ENCODE results near the gene GDF10. TPM values are rescaled to one million over a fixed set of nuclear protein-coding genes. Genes with fewer than 3 reads are reported as not detected.

The GDF10 gene
- total RNA-seq, 1 donor, result not detected

- TF ChIP-seq, protein P1, sequence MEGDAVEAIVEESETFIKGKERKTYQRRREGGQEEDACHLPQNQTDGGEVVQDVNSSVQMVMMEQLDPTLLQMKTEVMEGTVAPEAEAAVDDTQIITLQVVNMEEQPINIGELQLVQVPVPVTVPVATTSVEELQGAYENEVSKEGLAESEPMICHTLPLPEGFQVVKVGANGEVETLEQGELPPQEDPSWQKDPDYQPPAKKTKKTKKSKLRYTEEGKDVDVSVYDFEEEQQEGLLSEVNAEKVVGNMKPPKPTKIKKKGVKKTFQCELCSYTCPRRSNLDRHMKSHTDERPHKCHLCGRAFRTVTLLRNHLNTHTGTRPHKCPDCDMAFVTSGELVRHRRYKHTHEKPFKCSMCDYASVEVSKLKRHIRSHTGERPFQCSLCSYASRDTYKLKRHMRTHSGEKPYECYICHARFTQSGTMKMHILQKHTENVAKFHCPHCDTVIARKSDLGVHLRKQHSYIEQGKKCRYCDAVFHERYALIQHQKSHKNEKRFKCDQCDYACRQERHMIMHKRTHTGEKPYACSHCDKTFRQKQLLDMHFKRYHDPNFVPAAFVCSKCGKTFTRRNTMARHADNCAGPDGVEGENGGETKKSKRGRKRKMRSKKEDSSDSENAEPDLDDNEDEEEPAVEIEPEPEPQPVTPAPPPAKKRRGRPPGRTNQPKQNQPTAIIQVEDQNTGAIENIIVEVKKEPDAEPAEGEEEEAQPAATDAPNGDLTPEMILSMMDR (IDR thresholded peaks at IDR 0.05; ENCODE audit: insufficient read depth, low read depth, low read length), result no peak
- DNase-seq (ENCODE audit: low read depth), result no peak
- no peak overlapping the region for H3K4me3 ChIP-seq (ENCODE audit: low read depth, low read length)
These were observed 23.1 kb downstream of the GDF10 start for GRCh38 chr10:47323087-47323486.

DNA sequence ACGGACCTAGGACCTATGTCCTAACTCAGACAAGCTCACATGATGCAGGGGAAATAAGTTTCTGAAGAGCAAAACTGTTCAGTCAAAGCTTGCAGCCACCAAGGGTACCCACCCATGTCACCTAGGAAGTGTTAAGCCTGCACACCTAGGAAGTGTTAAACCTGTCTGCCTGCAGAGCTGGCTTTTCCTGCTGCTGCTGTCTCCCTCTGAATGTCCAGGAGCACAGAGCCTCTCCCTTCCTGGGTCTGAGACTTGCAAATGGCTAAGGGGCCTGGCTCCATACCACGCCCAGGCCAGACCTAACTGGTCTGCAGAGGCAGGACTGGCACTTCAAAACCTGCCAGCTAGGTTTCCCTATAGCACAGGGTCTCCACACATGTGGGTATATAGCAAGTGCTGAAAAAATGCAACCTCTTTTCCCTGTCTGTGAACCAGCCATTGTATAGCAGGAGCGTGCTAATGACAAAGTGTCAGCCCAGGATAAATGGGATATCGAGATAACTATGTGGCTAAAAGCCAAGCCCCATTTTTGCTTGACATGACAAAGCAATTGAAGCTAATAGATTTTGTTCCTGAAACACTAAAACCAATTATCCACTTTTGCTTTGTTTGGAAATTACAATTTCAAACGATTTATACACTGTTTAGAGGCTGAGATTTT is 23.8 kb downstream of the GDF10 start:
- no peak overlapping the region for H3K4me3 ChIP-seq (ENCODE audit: low read depth, low read length)
- TF ChIP-seq, protein P1 (IDR thresholded peaks at IDR 0.05; ENCODE audit: insufficient read depth, low read depth, low read length), result no peak
- DNase-seq (ENCODE audit: low read depth), result no peak

DNA sequence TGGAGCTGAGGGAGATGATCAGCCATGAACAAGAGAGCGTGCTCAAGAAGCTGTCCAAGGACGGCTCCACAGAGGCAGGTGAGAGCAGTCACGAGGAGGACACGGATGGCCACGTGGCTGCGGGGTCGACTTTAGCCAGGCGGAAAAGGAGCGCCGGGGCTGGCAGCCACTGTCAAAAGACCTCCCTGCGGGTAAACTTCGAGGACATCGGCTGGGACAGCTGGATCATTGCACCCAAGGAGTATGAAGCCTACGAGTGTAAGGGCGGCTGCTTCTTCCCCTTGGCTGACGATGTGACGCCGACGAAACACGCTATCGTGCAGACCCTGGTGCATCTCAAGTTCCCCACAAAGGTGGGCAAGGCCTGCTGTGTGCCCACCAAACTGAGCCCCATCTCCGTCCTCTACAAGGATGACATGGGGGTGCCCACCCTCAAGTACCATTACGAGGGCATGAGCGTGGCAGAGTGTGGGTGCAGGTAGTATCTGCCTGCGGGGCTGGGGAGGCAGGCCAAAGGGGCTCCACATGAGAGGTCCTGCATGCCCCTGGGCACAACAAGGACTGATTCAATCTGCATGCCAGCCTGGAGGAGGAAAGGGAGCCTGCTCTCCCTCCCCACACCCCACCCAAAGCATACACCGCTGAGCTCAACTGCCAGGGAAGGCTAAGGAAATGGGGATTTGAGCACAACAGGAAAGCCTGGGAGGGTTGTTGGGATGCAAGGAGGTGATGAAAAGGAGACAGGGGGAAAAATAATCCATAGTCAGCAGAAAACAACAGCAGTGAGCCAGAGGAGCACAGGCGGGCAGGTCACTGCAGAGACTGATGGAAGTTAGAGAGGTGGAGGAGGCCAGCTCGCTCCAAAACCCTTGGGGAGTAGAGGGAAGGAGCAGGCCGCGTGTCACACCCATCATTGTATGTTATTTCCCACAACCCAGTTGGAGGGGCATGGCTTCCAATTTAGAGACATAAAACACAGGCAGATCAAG is 25.6 kb downstream of the GDF10 start:
- no peak overlapping the region for H3K4me3 ChIP-seq (ENCODE audit: low read depth, low read length)
- DNase-seq (ENCODE audit: low read depth), result no peak
- TF ChIP-seq, protein P1 (IDR thresholded peaks at IDR 0.05; ENCODE audit: insufficient read depth, low read depth, low read length), result no peak

GRCh38 chr10:47326306-47326926 is 26.4 kb downstream of the GDF10 start:
- no peak for DNase-seq (ENCODE audit: low read depth)
- no peak overlapping the region for H3K4me3 ChIP-seq (ENCODE audit: low read depth, low read length)
- TF ChIP-seq, protein P1 (IDR thresholded peaks at IDR 0.05; ENCODE audit: insufficient read depth, low read depth, low read length), result no peak

- H3K4me3 ChIP-seq (ENCODE audit: low read depth, low read length), result no peak overlapping the region
- DNase-seq (ENCODE audit: low read depth), result no peak
- TF ChIP-seq, protein P1 (IDR thresholded peaks at IDR 0.05; ENCODE audit: insufficient read depth, low read depth, low read length), result no peak
These were observed 26.9 kb downstream of the GDF10 start for GRCh38 chr10:47326927-47327330.

DNA sequence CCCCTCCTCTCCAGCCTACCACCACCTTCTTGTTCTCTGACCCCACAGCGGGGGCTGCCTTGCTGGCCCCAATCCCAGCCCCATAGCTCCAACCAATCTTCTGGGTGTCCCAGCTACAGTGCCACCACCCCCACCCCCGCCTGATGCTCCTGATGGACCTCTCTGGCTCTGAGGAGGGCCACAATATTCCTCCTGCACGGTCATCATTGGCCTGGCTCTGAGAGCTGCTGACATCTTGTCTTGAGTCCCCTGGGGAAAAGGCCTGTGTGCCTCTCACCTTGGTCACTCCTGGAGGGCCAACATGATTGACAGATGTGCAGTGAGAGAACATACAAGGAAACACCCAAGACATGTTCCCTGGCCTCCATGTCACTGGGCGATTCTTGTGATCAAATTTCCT is 29.9 kb downstream of the GDF10 start:
- no peak for DNase-seq (ENCODE audit: low read depth)
- TF ChIP-seq, protein P1 (IDR thresholded peaks at IDR 0.05; ENCODE audit: insufficient read depth, low read depth, low read length), result no peak
- no peak overlapping the region for H3K4me3 ChIP-seq (ENCODE audit: low read depth, low read length)
